Mucosa of gallbladder (tissue), 1 donor: ENCODE results near the gene NMS. TPM values are rescaled to one million over a fixed set of nuclear protein-coding genes. Genes with fewer than 3 reads are reported as not detected.
"Not testable (repeated sequence)": the region's sequence is repeated elsewhere in the genome, so short reads cannot be mapped to it uniquely, and the experiment has no call there.

ENCODE experiments used
- DNase-seq: peaks from one replicate; pipeline ENCODE4 v3.0.0-alpha.2; 2020; ENCODE audit warnings: low spot score
- total RNA-seq: library from RNA; stranded (reverse); gene quantifications from one replicate; pipeline ENCODE4 v1.2.1, GENCODE V29; 2021
- donor health status: DM: no; HTN: no; CAD: no.

NMS gene
- total RNA-seq, result not detected

DNA sequence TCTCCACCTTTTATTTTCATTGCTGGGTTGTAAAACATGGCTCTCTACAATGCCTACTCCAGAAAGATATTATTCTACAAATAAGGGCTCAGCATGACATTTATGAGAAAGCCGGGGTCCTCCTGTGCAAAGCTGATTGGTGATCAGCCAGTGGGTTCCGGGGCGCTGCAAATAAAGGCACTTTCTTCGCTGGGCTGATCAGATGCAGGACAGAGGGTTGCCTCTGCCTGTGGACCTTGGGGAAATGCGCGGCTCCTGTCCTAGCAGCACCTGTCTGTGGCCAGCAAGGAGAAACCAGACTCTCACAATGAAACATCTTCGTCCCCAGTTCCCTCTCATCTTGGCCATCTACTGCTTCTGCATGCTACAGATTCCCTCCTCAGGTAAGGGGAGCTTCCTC is at the start of gene NMS:
Gene NMS (plus strand): TSS at position 301 of the 400 bp plus-strand sequence. CDS start 7 bp downstream, at position 308.
- DNase-seq, result no peak

GRCh38 chr2:100422320-100423055 is 47.8 kb upstream of the NMS start:
- DNase-seq, result no peak

GRCh38 chr2:100423631-100424030 is 46.7 kb upstream of the NMS start:
- no peak for DNase-seq

GRCh38 chr2:100424277-100424875 is 45.9 kb upstream of the NMS start:
- DNase-seq, result no peak

- no peak for DNase-seq
Observed at GRCh38 chr2:100425107-100425506, 45.2 kb upstream of the NMS start.

- DNase-seq, result no peak
Observed at GRCh38 chr2:100425573-100426383, 44.5 kb upstream of the NMS start.

GRCh38 chr2:100426384-100426720 is 43.9 kb upstream of the NMS start:
- DNase-seq, result no peak

DNA sequence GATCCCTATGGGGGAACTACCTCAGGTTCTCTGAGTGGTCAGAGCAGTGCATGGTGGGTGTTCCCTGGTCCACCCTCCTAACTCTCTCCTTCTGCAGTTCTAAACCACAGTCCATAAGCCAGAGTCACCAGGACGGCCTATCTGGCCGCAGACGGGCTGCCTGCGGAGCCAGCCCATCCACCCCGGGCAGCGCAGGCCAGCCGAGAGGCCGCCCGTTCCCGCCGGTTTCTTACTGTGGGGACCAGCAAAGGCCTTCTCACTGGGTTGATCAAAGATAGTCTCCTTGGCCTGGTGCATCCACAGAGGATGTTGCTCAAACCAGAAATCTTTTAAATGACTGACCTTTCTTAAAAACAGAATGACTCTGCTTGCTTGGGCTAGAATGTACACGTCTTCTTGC is 43.2 kb upstream of the NMS start:
- DNase-seq, result no peak

DNA sequence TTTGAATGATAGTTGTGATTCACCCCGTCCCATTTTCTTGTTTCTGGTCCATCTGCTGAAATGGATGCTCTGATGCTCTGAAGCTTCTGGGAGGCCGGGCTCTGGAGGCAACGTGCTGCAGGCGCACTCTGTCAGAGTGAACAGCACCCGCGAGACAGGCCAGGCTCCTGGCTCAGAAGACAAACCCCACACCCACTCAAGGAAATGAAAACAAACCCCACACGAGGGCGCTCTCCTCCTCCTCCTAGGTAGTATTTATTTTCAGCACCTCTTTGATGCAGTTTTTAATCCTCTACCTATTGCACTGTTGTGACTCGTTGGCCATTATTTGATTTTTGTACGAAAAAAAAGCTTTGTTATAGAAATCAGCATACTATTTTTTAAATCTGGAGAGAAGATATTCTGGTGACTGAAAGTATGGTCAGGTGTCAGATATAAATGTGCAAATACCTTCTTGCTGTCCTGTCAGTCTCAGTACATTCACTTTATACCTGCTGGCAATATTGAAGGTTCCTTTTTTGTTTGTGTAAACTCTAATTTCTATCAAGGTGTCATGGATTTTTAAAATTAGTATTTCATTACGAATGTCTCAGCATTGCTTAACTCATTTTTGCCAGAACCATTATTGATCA is 42.5 kb upstream of the NMS start:
- peak; percentile 68 for DNase-seq

DNA sequence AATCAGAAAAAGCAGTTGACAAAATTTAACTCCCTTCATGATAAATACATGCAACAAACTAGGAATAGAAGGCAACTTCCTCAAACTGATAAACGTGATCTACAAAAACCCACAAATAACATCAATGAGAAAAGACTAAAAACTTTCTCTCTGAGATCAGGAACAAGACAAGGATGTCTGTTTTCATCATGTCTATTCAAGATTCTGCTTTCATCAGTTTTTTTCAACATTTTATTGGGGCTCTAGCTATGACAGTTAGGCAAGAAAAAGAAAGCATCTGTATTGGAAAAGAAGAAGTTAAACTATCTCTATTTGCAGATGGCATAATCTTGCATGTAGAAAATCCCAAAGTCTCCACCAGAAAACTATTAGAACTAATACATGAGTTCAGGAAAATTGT is 40.6 kb upstream of the NMS start:
- no peak for DNase-seq

DNA sequence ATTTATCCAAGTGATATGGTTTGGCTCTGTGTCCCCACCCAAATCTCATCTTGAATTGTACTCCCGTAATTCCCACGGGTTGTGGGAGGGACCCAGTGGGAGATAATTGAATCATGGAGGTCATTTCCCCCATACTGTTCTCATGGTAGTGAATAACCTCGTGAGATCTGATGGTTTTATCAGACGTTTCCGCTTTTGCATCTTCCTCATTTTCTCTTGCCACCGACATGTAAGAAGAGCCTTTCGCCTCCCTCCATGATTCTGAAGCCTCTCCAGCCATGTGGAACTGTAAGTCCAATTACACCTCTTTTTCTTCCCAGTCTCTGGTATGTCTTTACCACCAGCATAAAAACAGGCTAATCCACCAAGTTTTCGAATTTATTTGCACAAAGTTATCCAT is 32.5 kb upstream of the NMS start:
- DNase-seq, result no peak

- DNase-seq, result no peak
Observed at GRCh38 chr2:100446696-100447095, 23.6 kb upstream of the NMS start.

DNA sequence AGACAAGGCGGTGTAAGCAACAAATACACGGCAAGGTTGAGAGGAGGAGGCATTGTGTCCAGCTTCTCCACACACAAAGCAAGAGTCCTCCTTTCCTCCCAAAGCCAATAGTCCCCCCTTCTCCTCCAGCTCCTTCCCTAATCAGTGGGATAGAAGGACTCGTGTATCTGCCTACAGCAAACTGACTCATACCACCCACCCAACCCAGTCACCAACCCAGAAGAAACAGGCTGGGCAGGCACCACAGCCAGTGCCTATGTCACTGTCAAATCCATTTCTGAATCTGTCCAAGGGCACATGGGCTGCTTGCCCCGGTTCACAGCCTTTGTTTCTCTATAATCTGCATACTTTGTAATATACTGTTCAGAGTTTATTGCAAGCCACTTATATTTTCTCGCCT is 19.2 kb upstream of the NMS start:
- DNase-seq, result no peak

GRCh38 chr2:100451734-100452133 is 18.5 kb upstream of the NMS start:
- DNase-seq, result no peak

- no peak for DNase-seq
Observed at GRCh38 chr2:100453853-100454252, 16.4 kb upstream of the NMS start.

DNA sequence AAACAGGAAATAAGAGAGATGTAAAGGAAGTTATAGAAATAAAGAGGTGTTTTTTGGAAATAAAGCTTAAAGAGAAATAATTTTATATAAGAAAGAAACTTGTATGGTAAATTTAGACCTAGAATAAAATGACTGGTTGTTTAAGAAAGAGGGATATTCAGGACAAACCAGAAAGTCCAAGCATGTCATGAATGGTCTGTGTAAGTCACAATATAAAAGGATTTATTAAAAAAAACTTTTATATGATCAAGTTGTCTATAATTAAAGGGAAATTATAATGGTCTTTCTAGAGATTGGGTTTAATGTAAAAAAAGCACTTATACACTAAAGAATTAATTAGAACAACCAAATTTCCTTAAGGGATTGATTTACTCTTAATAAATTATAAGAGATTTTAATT is 13.9 kb upstream of the NMS start:
- DNase-seq, result not testable (repeated sequence)

GRCh38 chr2:100460904-100461530 is 9.3 kb upstream of the NMS start:
- no peak for DNase-seq

- DNase-seq, result peak; percentile 14
Observed at GRCh38 chr2:100470898-100471514, 724 bp downstream of the NMS start.

DNA sequence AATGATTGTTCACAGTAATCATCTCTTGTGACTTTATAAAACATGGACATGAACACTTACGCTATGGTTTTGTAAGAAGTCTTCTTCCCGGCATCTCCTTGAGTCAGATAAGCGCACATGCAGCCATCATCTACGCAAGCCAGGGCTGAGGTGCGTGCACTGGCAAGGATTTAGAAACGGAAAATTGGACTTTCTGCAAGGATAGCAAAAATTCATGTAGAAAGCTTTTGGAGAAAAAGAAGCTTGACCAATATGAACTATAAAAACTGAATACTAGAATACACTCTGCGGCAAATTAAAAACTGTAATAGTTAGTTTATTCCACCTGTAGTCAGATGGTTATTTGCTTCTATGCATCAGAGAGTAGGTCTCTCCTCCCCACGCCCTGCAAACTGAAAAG is 6.3 kb downstream of the NMS start:
- DNase-seq, result no peak

- DNase-seq, result no peak
Observed at GRCh38 chr2:100482741-100483140, 12.5 kb downstream of the NMS start.

DNA sequence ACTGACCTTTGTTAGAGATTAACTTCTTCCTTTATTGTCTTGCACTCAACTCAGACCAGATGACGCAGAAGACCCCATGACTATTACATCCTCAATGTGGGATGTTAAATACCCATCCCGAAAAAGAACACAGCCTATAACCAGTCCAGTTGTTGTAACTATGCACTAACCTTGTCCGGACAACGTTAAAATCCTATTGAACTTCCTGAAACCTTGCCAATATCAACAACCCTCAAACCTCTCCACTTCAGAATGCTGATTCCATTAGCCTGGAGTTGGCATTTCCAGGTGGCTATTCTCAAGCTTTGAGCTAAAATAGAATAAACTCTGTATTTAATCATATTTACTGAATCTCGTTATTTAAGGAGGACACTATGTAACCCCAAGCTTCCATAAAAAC is 13.6 kb downstream of the NMS start:
- no peak for DNase-seq

GRCh38 chr2:100484390-100484789 is 14.1 kb downstream of the NMS start:
- DNase-seq, result no peak
